Gastroesophageal sphincter (tissue), 3 donors: Measurements from ENCODE around the gene CFAP157.

Experiments
- POLR2A ChIP-seq, 2 donors: fragments of 450-650 bp; IDR thresholded peaks; one replicate each; pipeline ENCODE4 v1.6.1; 2017; ENCODE audit warnings: antibody characterized with exemption in 2 of 2, mild to moderate bottlenecking in 2 of 2, moderate library complexity in 1 of 2
- TF ChIP-seq, protein P1 (sequence below), 4 experiments: fragments of 200-600 bp in 2 of 4; fragments of 450-650 bp in 2 of 4; sonication (generic) in 1 of 4; IDR thresholded peaks; one replicate each; pipeline ENCODE4 v1.5.1; 2017 to 2019; ENCODE audit warnings: antibody characterized with exemption in 4 of 4, mild to moderate bottlenecking in 2 of 4, moderate library complexity in 2 of 4

DNA sequence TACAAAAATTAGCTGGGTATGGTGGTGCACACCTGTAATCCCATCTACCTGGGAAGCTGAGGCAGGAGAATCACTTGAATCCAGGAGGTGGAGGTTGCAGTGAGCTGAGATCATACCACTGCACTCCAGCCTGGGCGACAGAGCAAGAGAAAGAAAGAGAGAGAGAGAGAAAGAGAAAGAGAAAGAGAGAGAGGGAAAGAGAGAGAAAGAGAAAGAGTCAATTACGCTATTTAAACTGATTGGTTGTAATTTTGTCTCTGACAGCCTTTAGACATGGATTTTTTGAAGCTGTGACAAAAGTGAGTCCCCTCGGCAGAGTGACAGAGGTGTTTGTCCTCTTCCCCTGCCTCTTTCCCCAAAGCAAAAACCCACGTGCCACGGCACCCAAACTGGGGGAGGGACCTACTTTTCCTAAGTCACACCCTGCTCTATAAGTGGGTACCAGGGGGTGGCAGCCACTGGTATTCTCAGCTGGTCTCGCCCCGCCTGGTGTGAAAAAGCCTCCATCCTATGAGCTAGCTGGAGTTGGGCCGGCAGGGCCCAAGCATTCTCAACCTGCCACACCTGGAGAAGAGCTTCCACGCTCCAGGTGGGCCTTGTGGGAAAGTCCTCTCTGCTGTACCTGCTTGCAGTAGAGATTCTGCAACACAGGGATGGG lies 3.4 kb upstream of the CFAP157 start:
- TF ChIP-seq, protein P1, sequence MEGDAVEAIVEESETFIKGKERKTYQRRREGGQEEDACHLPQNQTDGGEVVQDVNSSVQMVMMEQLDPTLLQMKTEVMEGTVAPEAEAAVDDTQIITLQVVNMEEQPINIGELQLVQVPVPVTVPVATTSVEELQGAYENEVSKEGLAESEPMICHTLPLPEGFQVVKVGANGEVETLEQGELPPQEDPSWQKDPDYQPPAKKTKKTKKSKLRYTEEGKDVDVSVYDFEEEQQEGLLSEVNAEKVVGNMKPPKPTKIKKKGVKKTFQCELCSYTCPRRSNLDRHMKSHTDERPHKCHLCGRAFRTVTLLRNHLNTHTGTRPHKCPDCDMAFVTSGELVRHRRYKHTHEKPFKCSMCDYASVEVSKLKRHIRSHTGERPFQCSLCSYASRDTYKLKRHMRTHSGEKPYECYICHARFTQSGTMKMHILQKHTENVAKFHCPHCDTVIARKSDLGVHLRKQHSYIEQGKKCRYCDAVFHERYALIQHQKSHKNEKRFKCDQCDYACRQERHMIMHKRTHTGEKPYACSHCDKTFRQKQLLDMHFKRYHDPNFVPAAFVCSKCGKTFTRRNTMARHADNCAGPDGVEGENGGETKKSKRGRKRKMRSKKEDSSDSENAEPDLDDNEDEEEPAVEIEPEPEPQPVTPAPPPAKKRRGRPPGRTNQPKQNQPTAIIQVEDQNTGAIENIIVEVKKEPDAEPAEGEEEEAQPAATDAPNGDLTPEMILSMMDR (IDR thresholded peaks at IDR 0.05), result no peak
- TF ChIP-seq POLR2A (IDR thresholded peaks at IDR 0.05), result no peak
